CD14-positive monocyte (primary cell): Measurements from ENCODE around the gene CD248. TPM values are rescaled to one million over a fixed set of nuclear protein-coding genes. Genes with fewer than 3 reads are reported as not detected.
"Not testable (repeated sequence)": the region's sequence is repeated elsewhere in the genome, so short reads cannot be mapped to it uniquely, and the experiment has no call there.

Experiments used
- DNase-seq, 3 donors: peaks; one replicate each; pipeline ENCODE4 v3.0.0-alpha.2; 2011 to 2022
- H2AFZ ChIP-seq: 2 replicates; pipeline ENCODE4 v1.6.0; 2012; ENCODE audit warnings: mild to moderate bottlenecking, low read depth, low read length, inconsistent platforms; ENCODE audit not compliant: insufficient read depth, poor library complexity, severe bottlenecking
- H3K27ac ChIP-seq, 2 donors: 1 replicate in 1 of 2; 2 replicates in 1 of 2; pipeline ENCODE4 v1.5.1; 2012 to 2013; ENCODE audit warnings: low read length in 2 of 2, control low read depth in 1 of 2, inconsistent platforms in 1 of 2, low read depth in 1 of 2, mild to moderate bottlenecking in 1 of 2
- H3K27me3 ChIP-seq, 2 donors: one replicate each; pipeline versions ENCODE4 v1.6.0 to v1.6.1; 2011 to 2013; ENCODE audit warnings: low read length in 2 of 2; ENCODE audit not compliant: control insufficient read depth in 2 of 2, insufficient read depth in 2 of 2
- H3K36me3 ChIP-seq, 2 donors: replicated peaks in 1 of 2; 1 replicate in 1 of 2; 2 replicates in 1 of 2; pipeline versions ENCODE4 v1.5.1 to v1.6.1; 2012 to 2013; ENCODE audit warnings: low read length in 2 of 2, control low read depth in 1 of 2, inconsistent platforms in 1 of 2, mild to moderate bottlenecking in 1 of 2; ENCODE audit not compliant: insufficient read depth in 2 of 2, control insufficient read depth in 1 of 2
- H3K4me1 ChIP-seq, 2 donors: 1 replicate in 1 of 2; 2 replicates in 1 of 2; pipeline versions ENCODE4 v1.5.1 to v1.6.1; 2012 to 2013; ENCODE audit warnings: low read length in 2 of 2, control low read depth in 1 of 2, inconsistent platforms in 1 of 2, mild to moderate bottlenecking in 1 of 2, moderate library complexity in 1 of 2; ENCODE audit not compliant: insufficient read depth in 2 of 2, control insufficient read depth in 1 of 2
- H3K4me2 ChIP-seq: replicated peaks from 2 replicates; pipeline ENCODE3; 2012; ENCODE audit warnings: low read length, moderate library complexity, mild to moderate bottlenecking; ENCODE audit not compliant: poor library complexity, severe bottlenecking; ENCODE audit errors: extremely low read depth
- H3K4me3 ChIP-seq, 3 experiments: fragments of 200-600 bp in 1 of 3; sonication (generic) in 1 of 3; replicated peaks in 1 of 3; 1 replicate in 2 of 3; 2 replicates in 1 of 3; pipeline ENCODE4 v1.5.1; 2011 to 2013; ENCODE audit warnings: low read length in 3 of 3, mild to moderate bottlenecking in 3 of 3, control low read depth in 2 of 3, low read depth in 2 of 3, inconsistent platforms in 1 of 3, moderate library complexity in 1 of 3
- H3K79me2 ChIP-seq: 2 replicates; pipeline ENCODE4 v1.6.0; 2012; ENCODE audit warnings: mild to moderate bottlenecking, control low read depth, inconsistent platforms, low read length, moderate library complexity; ENCODE audit not compliant: insufficient read depth
- H3K9ac ChIP-seq: 2 replicates; pipeline ENCODE4 v1.6.0; 2017; ENCODE audit warnings: low read length, mild to moderate bottlenecking; ENCODE audit not compliant: insufficient read depth, poor library complexity, severe bottlenecking
- H3K9me3 ChIP-seq, 2 donors: replicated peaks in 1 of 2; 1 replicate in 1 of 2; 2 replicates in 1 of 2; pipeline versions ENCODE4 v1.5.1 to v1.6.1; 2012 to 2013; ENCODE audit warnings: low read length in 2 of 2, control low read depth in 1 of 2; ENCODE audit not compliant: control insufficient read depth in 1 of 2, insufficient read depth in 1 of 2
- H4K20me1 ChIP-seq: 2 replicates; pipeline ENCODE4 v1.6.0; 2012; ENCODE audit warnings: mild to moderate bottlenecking, low read length, control low read depth, moderate library complexity; ENCODE audit not compliant: insufficient read depth
- H3K27ac Mint-ChIP-seq, 7 donors: one replicate each; pipeline ENCODE4 v1.8.0; 2020; ENCODE audit warnings: mild to moderate bottlenecking in 7 of 7, mixed read lengths in 7 of 7, moderate library complexity in 6 of 7, inconsistent platforms in 2 of 7
- H3K27me3 Mint-ChIP-seq, 3 donors: one replicate each; pipeline ENCODE4 v1.8.0; 2021 to 2022; ENCODE audit warnings: low read depth in 3 of 3, mild to moderate bottlenecking in 3 of 3, mixed read lengths in 3 of 3, moderate library complexity in 3 of 3, inconsistent platforms in 1 of 3
- H3K36me3 Mint-ChIP-seq, 2 donors: one replicate each; pipeline ENCODE4 v1.8.0; 2020; ENCODE audit warnings: mixed read lengths in 2 of 2, inconsistent platforms in 1 of 2, mild to moderate bottlenecking in 1 of 2
- H3K4me1 Mint-ChIP-seq: one replicate; pipeline ENCODE4 v1.8.0; 2020; ENCODE audit warnings: mild to moderate bottlenecking, mixed read lengths
- H3K4me3 Mint-ChIP-seq, 2 donors: one replicate each; pipeline ENCODE4 v1.8.0; 2020; ENCODE audit warnings: mild to moderate bottlenecking in 2 of 2, mixed read lengths in 2 of 2, moderate library complexity in 1 of 2
- H3K9me3 Mint-ChIP-seq, 7 donors: one replicate each; pipeline ENCODE4 v1.8.0; 2020 to 2022; ENCODE audit warnings: mixed read lengths in 7 of 7, mild to moderate bottlenecking in 6 of 7, moderate library complexity in 6 of 7, inconsistent platforms in 2 of 7
- WGBS: methylation state at CpG from one replicate; pipeline ENCODE4 v1.1.5; 2013; ENCODE audit warnings: missing lambda C conversion rate; ENCODE audit not compliant: insufficient coverage; 5-methylcytosine and 5-hydroxymethylcytosine counted together
- intact Hi-C, 2 donors: fragments of 100-400 bp; cut with micrococcal nuclease; formaldehyde crosslinking; loops; one replicate each; pipeline versions ENCODE4 v1.15.0 to v1.15.1; 2023
- polyA plus RNA-seq, 3 donors: library from polyadenylated mRNA; depleted of rRNA in 1 of 3; unstranded in 2 of 3; stranded (reverse) in 1 of 3; fragments of 300-500 nt in 2 of 3; fragments of >200 nt in 1 of 3; fragmentation: Illumina TruSeq in 2 of 3; gene quantifications; 1 replicate in 2 of 3; 2 replicates in 1 of 3; pipeline ENCODE4 v1.2.3, GENCODE V29; 2012 to 2021
- TF ChIP-seq, protein P1 (sequence below): fragments of 200-600 bp; IDR thresholded peaks from one replicate; pipeline ENCODE4 v1.8.0; 2022; ENCODE audit warnings: antibody characterized with exemption, mild to moderate bottlenecking

CD248 gene
- polyA plus RNA-seq, 3 donors: 0.05 to 0.13 TPM; not detected in 1

DNA sequence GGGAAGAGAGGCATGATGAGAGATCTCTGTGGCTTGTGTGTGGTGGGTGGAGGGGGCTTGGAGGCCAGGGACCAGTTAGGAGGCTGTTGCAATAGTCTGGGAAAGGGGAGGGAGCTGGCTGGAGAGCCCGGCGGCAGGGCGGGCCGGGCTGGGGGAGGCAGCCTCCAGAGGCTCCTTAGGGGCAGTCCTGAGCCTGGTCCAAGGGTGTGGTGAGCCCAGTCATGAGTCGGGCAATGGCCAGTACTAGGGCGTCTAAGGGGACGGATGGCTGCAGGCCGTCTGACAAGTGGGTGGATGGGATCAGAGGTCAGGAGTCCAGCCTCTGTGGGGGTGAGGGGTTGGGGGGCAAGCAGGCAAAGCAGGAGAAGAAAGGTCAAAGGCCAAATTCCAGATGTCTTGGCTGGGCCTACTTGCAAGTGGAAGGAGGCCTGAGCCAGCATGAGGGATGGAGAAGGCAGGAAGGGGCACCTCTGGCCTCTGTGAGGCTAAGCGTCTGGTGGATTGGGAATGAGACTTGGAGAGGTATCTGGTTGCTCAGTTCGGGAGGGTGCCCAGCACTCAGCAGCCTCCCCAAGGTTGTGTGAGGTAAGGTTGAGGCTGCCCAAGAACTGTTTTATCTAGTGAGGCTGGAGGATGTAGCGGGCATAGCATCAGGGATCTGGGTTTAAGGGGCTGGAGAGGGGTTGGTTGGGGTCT, 6.0 kb upstream of the CD248 start:
- Mint-ChIP-seq H3K4me3 (no peak overlapping the region), H3K27me3 (peaks cover 2 to 7% (median 2%) of the 10 kb centered on the region in 3 donors), H3K9me3 (peaks cover 0 to 9% (median 3%) of the 10 kb centered on the region in 7 donors), H3K4me1 (peaks cover 19% of the 10 kb centered on the region), H3K36me3 (no peaks in the 10 kb centered on the region), H3K27ac (no peak overlapping the region)
- 90% methylated on average over 11 of the region's 11 CpGs for WGBS
- no peak for DNase-seq
- Histone ChIP-seq H3K4me2 (no peak overlapping the region), H3K27ac (no peak overlapping the region), H3K79me2 (no peaks in the 10 kb centered on the region), H3K4me3 (no peak overlapping the region), H2AFZ (no peak overlapping the region), H3K9me3 (no peaks in the 10 kb centered on the region), H3K9ac (no peak overlapping the region), H3K4me1 (peaks cover 15 to 16% of the 10 kb centered on the region in 2 donors), H3K36me3 (no peaks in the 10 kb centered on the region), H3K27me3 (no peaks in the 10 kb centered on the region), H4K20me1 (no peaks in the 10 kb centered on the region)
- intact Hi-C loops: no loop called here
- TF ChIP-seq, protein P1, sequence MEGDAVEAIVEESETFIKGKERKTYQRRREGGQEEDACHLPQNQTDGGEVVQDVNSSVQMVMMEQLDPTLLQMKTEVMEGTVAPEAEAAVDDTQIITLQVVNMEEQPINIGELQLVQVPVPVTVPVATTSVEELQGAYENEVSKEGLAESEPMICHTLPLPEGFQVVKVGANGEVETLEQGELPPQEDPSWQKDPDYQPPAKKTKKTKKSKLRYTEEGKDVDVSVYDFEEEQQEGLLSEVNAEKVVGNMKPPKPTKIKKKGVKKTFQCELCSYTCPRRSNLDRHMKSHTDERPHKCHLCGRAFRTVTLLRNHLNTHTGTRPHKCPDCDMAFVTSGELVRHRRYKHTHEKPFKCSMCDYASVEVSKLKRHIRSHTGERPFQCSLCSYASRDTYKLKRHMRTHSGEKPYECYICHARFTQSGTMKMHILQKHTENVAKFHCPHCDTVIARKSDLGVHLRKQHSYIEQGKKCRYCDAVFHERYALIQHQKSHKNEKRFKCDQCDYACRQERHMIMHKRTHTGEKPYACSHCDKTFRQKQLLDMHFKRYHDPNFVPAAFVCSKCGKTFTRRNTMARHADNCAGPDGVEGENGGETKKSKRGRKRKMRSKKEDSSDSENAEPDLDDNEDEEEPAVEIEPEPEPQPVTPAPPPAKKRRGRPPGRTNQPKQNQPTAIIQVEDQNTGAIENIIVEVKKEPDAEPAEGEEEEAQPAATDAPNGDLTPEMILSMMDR: no peak

DNA sequence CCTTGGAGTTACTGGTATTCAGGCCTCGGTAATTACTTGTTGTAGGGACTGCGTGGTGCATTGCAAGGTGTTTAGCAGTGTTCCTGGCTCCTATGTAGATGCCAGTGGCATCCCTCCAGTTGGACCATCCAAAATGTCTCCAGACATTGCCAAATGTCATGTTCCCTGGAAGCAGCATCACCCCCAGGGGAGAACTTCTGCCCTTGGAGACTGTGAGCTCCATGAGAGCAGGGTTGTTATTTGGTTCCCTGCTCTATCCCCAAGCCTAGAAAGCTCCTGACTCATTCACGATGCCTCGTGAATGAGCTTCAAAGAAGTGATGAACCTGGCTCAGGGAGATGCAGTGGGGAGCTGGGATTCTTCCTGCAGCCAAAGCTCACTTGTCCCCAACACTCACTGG, 4.8 kb upstream of the CD248 start:
- intact Hi-C loops: no loop called here
- DNase-seq: no peak
- H3K27me3 ChIP-seq: no peaks in the 10 kb centered on the region
- H3K9me3 ChIP-seq: no peaks in the 10 kb centered on the region
- H3K4me3 ChIP-seq: no peak overlapping the region
- no peak overlapping the region for H3K4me2 ChIP-seq
- no peak overlapping the region for H2AFZ ChIP-seq
- TF ChIP-seq, protein P1: no peak
- peaks cover 27 to 29% of the 10 kb centered on the region in 2 donors for H3K4me1 ChIP-seq
- H3K36me3 ChIP-seq: no peaks in the 10 kb centered on the region
- Mint-ChIP-seq H3K4me3 (no peak overlapping the region), H3K4me1 (peaks cover 27% of the 10 kb centered on the region), H3K36me3 (no peaks in the 10 kb centered on the region), H3K9me3 (peaks cover 0 to 9% (median 3%) of the 10 kb centered on the region in 7 donors), H3K27ac (no peak overlapping the region), H3K27me3 (peaks cover 2 to 8% (median 6%) of the 10 kb centered on the region in 3 donors)
- no peak overlapping the region for H3K9ac ChIP-seq
- H3K27ac ChIP-seq: no peak overlapping the region
- no peaks in the 10 kb centered on the region for H4K20me1 ChIP-seq
- no peaks in the 10 kb centered on the region for H3K79me2 ChIP-seq
- 93% methylated on average over 3 of the region's 4 CpGs for WGBS

DNA sequence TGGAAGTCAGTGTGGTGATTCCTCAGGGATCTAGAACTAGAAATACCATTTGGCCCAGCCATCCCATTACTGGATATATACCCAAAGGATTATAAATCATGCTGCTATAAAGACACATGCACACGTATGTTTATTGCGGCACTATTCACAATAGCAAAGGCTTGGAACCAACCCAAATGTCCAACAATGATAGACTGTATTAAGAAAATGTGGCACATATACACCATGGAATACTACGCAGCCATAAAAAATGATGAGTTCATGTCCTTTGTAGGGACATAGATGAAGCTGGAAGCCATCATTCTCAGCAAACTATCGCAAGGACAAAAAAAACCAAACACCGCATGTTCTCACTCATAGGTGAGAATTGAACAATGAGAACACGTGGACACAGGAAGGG, 3.9 kb upstream of the CD248 start:
- H3K27me3 ChIP-seq, intact Hi-C loops, H3K27ac Mint-ChIP-seq, H3K36me3 Mint-ChIP-seq, H3K27ac ChIP-seq, H2AFZ ChIP-seq, H3K9ac ChIP-seq, H3K4me2 ChIP-seq, H3K36me3 ChIP-seq, H3K9me3 Mint-ChIP-seq, H3K4me3 ChIP-seq, H3K4me3 Mint-ChIP-seq, DNase-seq, H3K9me3 ChIP-seq, H3K79me2 ChIP-seq, H4K20me1 ChIP-seq: not testable (repeated sequence)
- Mint-ChIP-seq H3K4me1 (peaks cover 27% of the 10 kb centered on the region), H3K27me3 (peaks cover 0 to 11% (median 10%) of the 10 kb centered on the region in 3 donors)
- no CpG with 5 or more reads among the region's 6 CpGs for WGBS
- H3K4me1 ChIP-seq: peaks cover 30 to 33% of the 10 kb centered on the region in 2 donors
